Keratinocyte (primary cell): ENCODE results near the gene SLC6A8. TPM values are rescaled to one million over a fixed set of nuclear protein-coding genes. Genes with fewer than 3 reads are reported as not detected.

Experiments used
- DNase-seq: peaks from one replicate; pipeline ENCODE4 v3.0.0-alpha.2; 2011; ENCODE audit warnings: low read depth, missing footprints, low spot score
- FAIRE-seq: peaks from 2 replicates; lab custom pipeline; 2011; peaks lifted over from hg19 to GRCh38; lab: Jason Lieb, UNC
- H2AFZ ChIP-seq: 2 replicates; pipeline ENCODE4 v1.6.0; 2012; ENCODE audit warnings: low read length, control low read depth, inconsistent platforms; ENCODE audit not compliant: control insufficient read depth
- H3K27ac ChIP-seq: 2 replicates; pipeline ENCODE4 v1.5.1; 2011; ENCODE audit warnings: low read length; ENCODE audit not compliant: control insufficient read depth, insufficient read depth
- H3K27me3 ChIP-seq: 3 replicates; pipeline ENCODE4 v1.6.0; 2011; ENCODE audit warnings: low read length; ENCODE audit not compliant: control insufficient read depth, insufficient read depth; ENCODE audit errors: extremely low read depth
- H3K36me3 ChIP-seq, 2 experiments: 2 replicates in 1 of 2; 3 replicates in 1 of 2; pipeline ENCODE4 v1.5.1; 2011; ENCODE audit warnings: low read length in 2 of 2, mild to moderate bottlenecking in 1 of 2; ENCODE audit not compliant: control insufficient read depth in 2 of 2, insufficient read depth in 2 of 2; ENCODE audit errors: extremely low read depth in 1 of 2
- H3K4me1 ChIP-seq: 3 replicates; pipeline ENCODE4 v1.5.1; 2011; ENCODE audit warnings: low read length; ENCODE audit not compliant: control insufficient read depth, insufficient read depth; ENCODE audit errors: extremely low read depth
- H3K4me2 ChIP-seq: 3 replicates; pipeline ENCODE4 v1.6.0; 2011; ENCODE audit warnings: low read depth, low read length; ENCODE audit not compliant: control insufficient read depth, insufficient read depth; ENCODE audit errors: extremely low read depth
- H3K4me3 ChIP-seq, 3 experiments: fragments of 200-600 bp in 1 of 3; sonication (generic) in 1 of 3; 2 replicates in 2 of 3; 3 replicates in 1 of 3; pipeline ENCODE4 v1.5.1; 2011 to 2016; ENCODE audit warnings: low read length in 3 of 3, mild to moderate bottlenecking in 3 of 3, control low read depth in 2 of 3, inconsistent platforms in 1 of 3, low read depth in 1 of 3, mixed read lengths in 1 of 3, mixed run types in 1 of 3, moderate library complexity in 1 of 3; ENCODE audit not compliant: control insufficient read depth in 2 of 3, insufficient read depth in 2 of 3; ENCODE audit errors: extremely low read depth in 1 of 3
- H3K79me2 ChIP-seq: 2 replicates; pipeline ENCODE4 v1.6.0; 2012; ENCODE audit warnings: low read length; ENCODE audit not compliant: control insufficient read depth, insufficient read depth
- H3K9ac ChIP-seq: 3 replicates; pipeline ENCODE4 v1.6.0; 2011; ENCODE audit warnings: low read length; ENCODE audit not compliant: control insufficient read depth, insufficient read depth; ENCODE audit errors: extremely low read depth
- H3K9me1 ChIP-seq: 3 replicates; pipeline ENCODE4 v1.6.0; 2011; ENCODE audit warnings: low read length; ENCODE audit not compliant: control insufficient read depth, insufficient read depth; ENCODE audit errors: extremely low read depth
- H3K9me3 ChIP-seq: 2 replicates; pipeline ENCODE4 v1.5.1; 2012; ENCODE audit warnings: low read depth, low read length; ENCODE audit not compliant: control insufficient read depth
- H4K20me1 ChIP-seq: 3 replicates; pipeline ENCODE4 v1.6.0; 2011; ENCODE audit warnings: low read length; ENCODE audit not compliant: control insufficient read depth, insufficient read depth; ENCODE audit errors: extremely low read depth
- EZH2 ChIP-seq: IDR thresholded peaks from one replicate; pipeline ENCODE4 v1.6.1; 2012; ENCODE audit warnings: inconsistent platforms, mild to moderate bottlenecking, low read length, moderate library complexity
- dilution Hi-C: fragments of 300-500 bp; cut with MboI; formaldehyde crosslinking; loops from one replicate; pipeline ENCODE4 v1.7.0; 2020; ENCODE audit warnings: low sequenced_read_pairs; ENCODE audit not compliant: extremely low pct_ligation_motif_present
- polyA plus RNA-seq, 5 experiments: library from polyadenylated mRNA; depleted of rRNA in 3 of 5; stranded (reverse) in 3 of 5; stranded (forward) in 1 of 5; unstranded in 1 of 5; fragments of >200 nt; gene quantifications; 1 replicate in 1 of 5; 2 replicates in 3 of 5; 3 replicates in 1 of 5; pipeline versions ENCODE4 v1.2.1 to v1.2.3, GENCODE V29; 2011 to 2012; ENCODE audit warnings: missing spikeins in 2 of 5, low read depth in 1 of 5, low replicate concordance in 1 of 5
- TF ChIP-seq, protein P1 (sequence below), 3 experiments: IDR thresholded peaks in 1 of 3; conservative IDR thresholded peaks in 1 of 3; optimal IDR thresholded peaks in 1 of 3; 2 replicates in 2 of 3; 3 replicates in 1 of 3; pipeline versions ENCODE3 to v1.5.1; 2011; ENCODE audit warnings: low read length in 3 of 3, mild to moderate bottlenecking in 3 of 3, moderate library complexity in 2 of 3, control low read depth in 1 of 3, inconsistent platforms in 1 of 3; ENCODE audit not compliant: insufficient read depth in 2 of 3; ENCODE audit errors: extremely low read depth in 1 of 3

Gene SLC6A8
- polyA plus RNA-seq, 1 donor (not counting 4 experiments of a cell fraction or from before 2014, with no cell fraction given): 33.6 TPM

DNA sequence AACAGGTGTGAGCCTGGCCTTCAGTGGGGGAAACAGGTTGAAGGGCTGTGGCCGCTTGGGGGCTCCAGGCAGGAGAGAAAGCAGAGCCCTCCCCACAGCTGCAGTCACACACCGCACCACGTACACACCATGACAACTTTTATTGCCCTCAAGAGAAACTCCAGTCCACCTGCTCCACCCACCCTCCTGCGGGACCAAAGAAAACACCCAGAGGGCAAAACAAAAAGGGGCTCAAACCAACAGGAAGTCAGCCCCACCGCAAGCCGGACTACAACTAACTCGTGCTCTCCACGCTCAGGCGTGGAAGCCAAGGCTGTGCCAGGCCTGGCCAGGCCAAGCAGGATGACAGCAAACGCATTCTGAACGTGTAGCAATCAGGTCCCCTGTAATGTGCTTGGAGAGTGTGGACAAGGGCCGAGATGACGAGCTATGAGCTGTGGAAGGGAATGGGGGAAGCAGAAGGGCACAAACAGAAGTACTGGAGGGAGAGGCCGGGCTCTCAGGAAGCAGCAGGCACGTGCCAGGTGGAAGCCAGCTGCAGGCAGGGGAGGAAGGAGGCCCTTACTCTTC, 12.7 kb downstream of the SLC6A8 start:
- no peaks in the 10 kb centered on the region for H4K20me1 ChIP-seq
- TF ChIP-seq, protein P1, sequence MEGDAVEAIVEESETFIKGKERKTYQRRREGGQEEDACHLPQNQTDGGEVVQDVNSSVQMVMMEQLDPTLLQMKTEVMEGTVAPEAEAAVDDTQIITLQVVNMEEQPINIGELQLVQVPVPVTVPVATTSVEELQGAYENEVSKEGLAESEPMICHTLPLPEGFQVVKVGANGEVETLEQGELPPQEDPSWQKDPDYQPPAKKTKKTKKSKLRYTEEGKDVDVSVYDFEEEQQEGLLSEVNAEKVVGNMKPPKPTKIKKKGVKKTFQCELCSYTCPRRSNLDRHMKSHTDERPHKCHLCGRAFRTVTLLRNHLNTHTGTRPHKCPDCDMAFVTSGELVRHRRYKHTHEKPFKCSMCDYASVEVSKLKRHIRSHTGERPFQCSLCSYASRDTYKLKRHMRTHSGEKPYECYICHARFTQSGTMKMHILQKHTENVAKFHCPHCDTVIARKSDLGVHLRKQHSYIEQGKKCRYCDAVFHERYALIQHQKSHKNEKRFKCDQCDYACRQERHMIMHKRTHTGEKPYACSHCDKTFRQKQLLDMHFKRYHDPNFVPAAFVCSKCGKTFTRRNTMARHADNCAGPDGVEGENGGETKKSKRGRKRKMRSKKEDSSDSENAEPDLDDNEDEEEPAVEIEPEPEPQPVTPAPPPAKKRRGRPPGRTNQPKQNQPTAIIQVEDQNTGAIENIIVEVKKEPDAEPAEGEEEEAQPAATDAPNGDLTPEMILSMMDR (optimal IDR thresholded peaks at IDR 0.05 in 1 of 3, IDR thresholded peaks at IDR 0.05 in 1 of 3, conservative IDR thresholded peaks at IDR 0.05 in 1 of 3; ENCODE audit: extremely low read depth in 1 of 3, insufficient read depth in 2 of 3, low read length in 3 of 3): no peak
- no peak for TF ChIP-seq EZH2
- no peaks in the 10 kb centered on the region for H3K79me2 ChIP-seq
- no peaks in the 10 kb centered on the region for H3K9me3 ChIP-seq
- no peak overlapping the region for H3K4me3 ChIP-seq
- H3K9ac ChIP-seq: no peak overlapping the region
- DNase-seq: no peak
- FAIRE-seq: no peak
- H2AFZ ChIP-seq: no peak overlapping the region
- H3K36me3 ChIP-seq: peaks cover 0 to 9% of the 10 kb centered on the region in 2 experiments
- no peak overlapping the region for H3K27ac ChIP-seq
- H3K4me1 ChIP-seq: peaks cover 20% of the 10 kb centered on the region
- dilution Hi-C loops: no loop called here
- H3K9me1 ChIP-seq: no peaks in the 10 kb centered on the region
- H3K4me2 ChIP-seq: no peak overlapping the region
- no peaks in the 10 kb centered on the region for H3K27me3 ChIP-seq

DNA sequence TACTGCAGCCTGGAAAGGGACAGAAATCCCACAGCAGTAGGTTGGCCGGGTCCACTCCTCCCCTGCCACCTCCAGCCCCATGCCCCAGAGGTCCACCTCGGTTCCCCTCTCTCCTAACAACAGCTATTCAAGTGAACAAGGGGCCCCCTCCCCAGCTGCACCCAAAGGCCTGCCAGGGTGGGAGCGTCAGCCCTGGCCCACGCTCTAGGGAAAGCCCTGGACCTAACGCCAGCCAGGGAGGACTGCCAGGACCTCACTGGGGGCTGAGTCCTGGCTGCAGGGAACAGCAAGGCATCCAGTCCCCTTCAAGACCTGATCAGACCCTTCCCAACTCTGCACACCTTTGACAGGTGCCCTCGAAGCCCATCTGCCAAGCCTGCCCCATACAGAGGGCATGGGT, 13.2 kb downstream of the SLC6A8 start:
- dilution Hi-C loops: no loop called here

More for the DNA sequence above, 13.2 kb downstream of the SLC6A8 start:
- peaks cover 0 to 9% of the 10 kb centered on the region in 2 experiments for H3K36me3 ChIP-seq
- no peaks in the 10 kb centered on the region for H3K9me3 ChIP-seq
- H3K79me2 ChIP-seq: no peaks in the 10 kb centered on the region
- DNase-seq: no peak
- no peaks in the 10 kb centered on the region for H4K20me1 ChIP-seq
- no peaks in the 10 kb centered on the region for H3K27me3 ChIP-seq
- no peak overlapping the region for H3K4me2 ChIP-seq
- no peak for FAIRE-seq
- no peak overlapping the region for H3K9ac ChIP-seq
- H2AFZ ChIP-seq: no peak overlapping the region
- no peak for TF ChIP-seq EZH2
- TF ChIP-seq, protein P1 (optimal IDR thresholded peaks at IDR 0.05 in 1 of 3, IDR thresholded peaks at IDR 0.05 in 1 of 3, conservative IDR thresholded peaks at IDR 0.05 in 1 of 3; ENCODE audit: extremely low read depth in 1 of 3, insufficient read depth in 2 of 3, low read length in 3 of 3): no peak
- no peaks in the 10 kb centered on the region for H3K9me1 ChIP-seq
- H3K4me1 ChIP-seq: peaks cover 26% of the 10 kb centered on the region
- H3K4me3 ChIP-seq: no peak overlapping the region
- no peak overlapping the region for H3K27ac ChIP-seq
